ENCODE results near the gene TMTC1. TPM values are rescaled to one million over a fixed set of nuclear protein-coding genes. Genes with fewer than 3 reads are reported as not detected.
"Not testable (repeated sequence)": the region's sequence is repeated elsewhere in the genome, so short reads cannot be mapped to it uniquely, and the experiment has no call there.

TMTC1 gene
- total and polyA plus RNA-seq, 2 donors (not counting 1 experiment from before 2014, with no cell fraction given): not detected

DNA sequence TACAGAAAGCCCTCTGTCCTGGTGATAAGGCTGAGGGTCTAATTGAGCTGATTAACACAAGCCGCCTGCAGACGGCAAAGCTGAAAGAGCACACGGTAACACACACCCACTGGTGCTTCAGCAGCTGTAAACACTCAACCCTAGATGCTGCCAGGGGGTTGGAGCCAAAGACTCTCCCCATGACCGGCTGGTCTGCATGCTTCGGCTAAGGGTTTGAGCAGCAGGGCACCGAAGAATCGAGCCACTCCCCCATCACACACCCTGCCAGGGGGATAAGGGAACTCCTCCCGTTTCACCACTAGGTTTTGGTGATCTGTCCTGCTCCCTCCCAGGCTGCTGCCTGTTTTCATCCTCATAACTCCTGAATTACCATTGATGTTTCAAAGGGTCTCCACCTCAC is 145.2 kb downstream of the TMTC1 start:
- no peak for TF ChIP-seq EZH2 (IDR thresholded peaks at IDR 0.05; ENCODE audit: borderline replicate concordance, insufficient read depth, low read depth, low read length, poor library complexity, severe bottlenecking)
- intact Hi-C loops (cut with micrococcal nuclease): no loop called here
- 77% methylated on average over 8 of the region's 8 CpGs for WGBS (ENCODE audit: insufficient coverage)
- Mint-ChIP-seq H3K4me3 (no peak overlapping the region), H3K27ac (no peak overlapping the region), H3K4me1 (no peaks in the 10 kb centered on the region), H3K27me3 (no peaks in the 10 kb centered on the region), H3K9me3 (ENCODE audit: insufficient read depth) (peaks cover 2% of the 10 kb centered on the region)
- ATAC-seq (ENCODE audit: low read depth) (no peak), DNase-seq (no peak)
- ChIA-PET POLR2A (no interaction called here), CTCF (no interaction called here)
- no peaks in the 10 kb centered on the region for H3K9me3 ChIP-seq (ENCODE audit: control extremely low read depth in 1 of 3, control insufficient read depth in 2 of 3, insufficient read depth in 1 of 3, low read length in 2 of 3)
- H4K20me1 ChIP-seq (ENCODE audit: control insufficient read depth, insufficient read depth, low read length, poor library complexity, severe bottlenecking): no peaks in the 10 kb centered on the region
- H3K27ac ChIP-seq (ENCODE audit: low read length in 2 of 2): no peak overlapping the region
- no peaks in the 10 kb centered on the region for H3K4me1 ChIP-seq (ENCODE audit: control insufficient read depth in 2 of 2, insufficient read depth in 2 of 2, low read length in 2 of 2)
- H2AFZ ChIP-seq (ENCODE audit: insufficient read depth, low read depth, low read length, poor library complexity, severe bottlenecking): no peak overlapping the region
- no peak overlapping the region for H3K4me2 ChIP-seq (replicated peaks; ENCODE audit: low read depth, low read length, poor library complexity, severe bottlenecking)
- no peak overlapping the region for H3K4me3 ChIP-seq (ENCODE audit: control extremely low read depth in 1 of 5, extremely low read depth in 1 of 5, insufficient read depth in 1 of 5, low read depth in 2 of 5, low read length in 4 of 5)
- H3K79me2 ChIP-seq (ENCODE audit: control insufficient read depth, insufficient read depth, low read length): no peaks in the 10 kb centered on the region
- no peak overlapping the region for H3K9ac ChIP-seq (ENCODE audit: low read length)
- H3K36me3 ChIP-seq (replicated peaks in 1 of 2; ENCODE audit: control extremely low read depth in 1 of 2, control insufficient read depth in 1 of 2, extremely low read depth in 1 of 2, insufficient read depth in 2 of 2, low read length in 1 of 2): no peaks in the 10 kb centered on the region
- no peaks in the 10 kb centered on the region for H3K27me3 ChIP-seq (replicated peaks in 1 of 4; ENCODE audit: control extremely low read depth in 1 of 4, control insufficient read depth in 3 of 4, insufficient read depth in 4 of 4, low read length in 3 of 4)

DNA sequence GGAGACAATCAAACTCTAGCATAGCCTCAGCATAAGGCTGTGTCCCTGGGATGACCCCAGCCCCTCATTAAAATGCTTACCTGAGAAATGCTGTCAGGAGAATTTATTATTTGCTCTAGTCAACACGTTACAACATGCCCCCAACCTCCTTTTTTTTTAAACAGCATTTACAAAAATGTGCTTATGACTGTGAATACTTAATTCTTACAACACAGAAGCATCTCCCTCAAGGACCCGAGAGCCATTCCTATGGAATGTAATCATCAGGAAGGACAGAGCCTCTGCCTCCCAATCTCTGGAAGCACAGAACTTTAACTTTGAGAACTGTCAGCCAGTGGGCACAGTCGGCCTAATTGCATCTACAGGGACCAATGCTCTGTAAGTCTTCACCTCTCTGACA is 149.7 kb downstream of the TMTC1 start:
- no peak overlapping the region for H3K27ac ChIP-seq (ENCODE audit: low read length in 2 of 2)
- no peak for TF ChIP-seq EZH2 (IDR thresholded peaks at IDR 0.05; ENCODE audit: borderline replicate concordance, insufficient read depth, low read depth, low read length, poor library complexity, severe bottlenecking)
- TF ChIP-seq, protein P1, sequence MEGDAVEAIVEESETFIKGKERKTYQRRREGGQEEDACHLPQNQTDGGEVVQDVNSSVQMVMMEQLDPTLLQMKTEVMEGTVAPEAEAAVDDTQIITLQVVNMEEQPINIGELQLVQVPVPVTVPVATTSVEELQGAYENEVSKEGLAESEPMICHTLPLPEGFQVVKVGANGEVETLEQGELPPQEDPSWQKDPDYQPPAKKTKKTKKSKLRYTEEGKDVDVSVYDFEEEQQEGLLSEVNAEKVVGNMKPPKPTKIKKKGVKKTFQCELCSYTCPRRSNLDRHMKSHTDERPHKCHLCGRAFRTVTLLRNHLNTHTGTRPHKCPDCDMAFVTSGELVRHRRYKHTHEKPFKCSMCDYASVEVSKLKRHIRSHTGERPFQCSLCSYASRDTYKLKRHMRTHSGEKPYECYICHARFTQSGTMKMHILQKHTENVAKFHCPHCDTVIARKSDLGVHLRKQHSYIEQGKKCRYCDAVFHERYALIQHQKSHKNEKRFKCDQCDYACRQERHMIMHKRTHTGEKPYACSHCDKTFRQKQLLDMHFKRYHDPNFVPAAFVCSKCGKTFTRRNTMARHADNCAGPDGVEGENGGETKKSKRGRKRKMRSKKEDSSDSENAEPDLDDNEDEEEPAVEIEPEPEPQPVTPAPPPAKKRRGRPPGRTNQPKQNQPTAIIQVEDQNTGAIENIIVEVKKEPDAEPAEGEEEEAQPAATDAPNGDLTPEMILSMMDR (IDR thresholded peaks at IDR 0.05): no peak
- Mint-ChIP-seq H3K9me3 (ENCODE audit: insufficient read depth) (peaks cover 2% of the 10 kb centered on the region), H3K4me3 (no peak overlapping the region), H3K27ac (no peak overlapping the region), H3K27me3 (no peaks in the 10 kb centered on the region), H3K4me1 (no peaks in the 10 kb centered on the region)
- H3K79me2 ChIP-seq (ENCODE audit: control insufficient read depth, insufficient read depth, low read length): no peaks in the 10 kb centered on the region
- no peak for ATAC-seq (ENCODE audit: low read depth)
- no peak overlapping the region for H2AFZ ChIP-seq (ENCODE audit: insufficient read depth, low read depth, low read length, poor library complexity, severe bottlenecking)
- H3K4me2 ChIP-seq (replicated peaks; ENCODE audit: low read depth, low read length, poor library complexity, severe bottlenecking): no peak overlapping the region
- no peaks in the 10 kb centered on the region for H3K9me3 ChIP-seq (ENCODE audit: control extremely low read depth in 1 of 3, control insufficient read depth in 2 of 3, insufficient read depth in 1 of 3, low read length in 2 of 3)
- H3K36me3 ChIP-seq (replicated peaks in 1 of 2; ENCODE audit: control extremely low read depth in 1 of 2, control insufficient read depth in 1 of 2, extremely low read depth in 1 of 2, insufficient read depth in 2 of 2, low read length in 1 of 2): no peaks in the 10 kb centered on the region
- no peak overlapping the region for H3K4me3 ChIP-seq (ENCODE audit: control extremely low read depth in 1 of 5, extremely low read depth in 1 of 5, insufficient read depth in 1 of 5, low read depth in 2 of 5, low read length in 4 of 5)
- H3K9ac ChIP-seq (ENCODE audit: low read length): no peak overlapping the region
- DNase-seq: no peak
- ChIA-PET POLR2A (no interaction called here), CTCF (no interaction called here)
- intact Hi-C loops (cut with micrococcal nuclease): no loop called here
- 77% methylated on average over 2 of the region's 3 CpGs for WGBS (ENCODE audit: insufficient coverage)
- no peaks in the 10 kb centered on the region for H4K20me1 ChIP-seq (ENCODE audit: control insufficient read depth, insufficient read depth, low read length, poor library complexity, severe bottlenecking)
- no peaks in the 10 kb centered on the region for H3K4me1 ChIP-seq (ENCODE audit: control insufficient read depth in 2 of 2, insufficient read depth in 2 of 2, low read length in 2 of 2)
- no peaks in the 10 kb centered on the region for H3K27me3 ChIP-seq (replicated peaks in 1 of 4; ENCODE audit: control extremely low read depth in 1 of 4, control insufficient read depth in 3 of 4, insufficient read depth in 4 of 4, low read length in 3 of 4)

DNA sequence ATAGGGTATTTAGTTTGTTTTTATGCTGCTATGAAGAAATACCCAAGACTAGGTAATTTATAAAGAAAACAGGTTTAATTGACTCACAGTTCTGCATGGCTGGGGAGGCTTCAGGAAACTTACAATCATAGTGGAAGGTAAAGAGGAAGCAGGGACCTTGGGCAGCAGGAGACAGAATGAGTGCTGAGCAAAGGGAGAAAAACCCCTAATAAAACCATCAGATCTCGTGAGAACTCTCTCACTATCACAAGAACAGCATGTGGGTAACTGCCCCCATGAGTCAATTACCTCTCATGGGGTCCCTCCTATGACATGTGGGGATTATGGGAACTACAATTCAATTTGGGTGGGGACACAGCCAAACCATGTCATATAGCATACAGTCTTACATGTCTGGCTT is 153.6 kb downstream of the TMTC1 start:
- H3K4me2 ChIP-seq (replicated peaks; ENCODE audit: low read depth, low read length, poor library complexity, severe bottlenecking); H3K36me3 ChIP-seq (replicated peaks in 1 of 2; ENCODE audit: control extremely low read depth in 1 of 2, control insufficient read depth in 1 of 2, extremely low read depth in 1 of 2, insufficient read depth in 2 of 2, low read length in 1 of 2); H3K4me1 Mint-ChIP-seq; POLR2A ChIA-PET; H3K4me3 ChIP-seq (ENCODE audit: control extremely low read depth in 1 of 5, extremely low read depth in 1 of 5, insufficient read depth in 1 of 5, low read depth in 2 of 5, low read length in 4 of 5); H3K4me1 ChIP-seq (ENCODE audit: control insufficient read depth in 2 of 2, insufficient read depth in 2 of 2, low read length in 2 of 2); H3K27me3 ChIP-seq (replicated peaks in 1 of 4; ENCODE audit: control extremely low read depth in 1 of 4, control insufficient read depth in 3 of 4, insufficient read depth in 4 of 4, low read length in 3 of 4); H3K27ac ChIP-seq (ENCODE audit: low read length in 2 of 2); CTCF ChIA-PET; ATAC-seq (ENCODE audit: low read depth); H3K27me3 Mint-ChIP-seq; H2AFZ ChIP-seq (ENCODE audit: insufficient read depth, low read depth, low read length, poor library complexity, severe bottlenecking); H4K20me1 ChIP-seq (ENCODE audit: control insufficient read depth, insufficient read depth, low read length, poor library complexity, severe bottlenecking); H3K9ac ChIP-seq (ENCODE audit: low read length); H3K9me3 ChIP-seq (ENCODE audit: control extremely low read depth in 1 of 3, control insufficient read depth in 2 of 3, insufficient read depth in 1 of 3, low read length in 2 of 3); H3K27ac Mint-ChIP-seq; intact Hi-C loops (cut with micrococcal nuclease); H3K4me3 Mint-ChIP-seq; H3K9me3 Mint-ChIP-seq (ENCODE audit: insufficient read depth); DNase-seq; H3K79me2 ChIP-seq (ENCODE audit: control insufficient read depth, insufficient read depth, low read length): not testable (repeated sequence)
- no CpG with 5 or more reads among the region's 1 CpG for WGBS (ENCODE audit: insufficient coverage)

All from B cell (primary cell).